ENCODE data around the gene TMEM91. TPM values are rescaled to one million over a fixed set of nuclear protein-coding genes. Genes with fewer than 3 reads are reported as not detected.

TMEM91 gene
- total and polyA plus RNA-seq, 2 experiments from 2014 or later, result 9.3 to 10.6 TPM

DNA sequence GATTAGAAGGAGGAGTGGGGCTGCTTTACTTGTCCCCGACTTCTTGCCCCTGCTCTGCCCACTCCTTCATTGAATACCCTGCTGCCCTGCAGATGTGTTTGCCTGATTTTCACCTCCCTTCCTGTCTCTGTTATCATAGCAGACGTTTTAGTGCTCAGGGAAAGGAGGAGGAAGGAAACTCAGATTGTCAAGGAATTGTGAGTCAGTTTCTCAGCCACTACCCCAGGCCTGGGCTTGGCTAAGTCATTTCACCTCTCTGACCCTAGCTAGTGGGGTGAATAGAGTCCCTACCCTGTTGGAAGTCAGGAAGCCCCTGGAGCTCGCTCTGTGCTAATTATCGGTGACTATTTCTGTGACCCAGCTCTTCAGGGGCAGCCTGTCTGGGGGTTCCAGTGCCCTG, 25.1 kb downstream of the TMEM91 start (continued):
- TF ChIP-seq EZH2 (IDR thresholded peaks at IDR 0.05; ENCODE audit: low read depth, unreplicated experiment) (no peak), NANOG (IDR thresholded peaks at IDR 0.05; ENCODE audit: borderline replicate concordance) (no peak), CREB1 (CRISPR knock-in tag; IDR thresholded peaks at IDR 0.05; ENCODE audit: low read depth) (no peak), JUNB (IDR thresholded peaks at IDR 0.05; ENCODE audit: unreplicated experiment) (no peak), POLR2AphosphoS5 (IDR thresholded peaks at IDR 0.05; ENCODE audit: low read depth) (no peak), ZNF114 (CRISPR knock-in tag; IDR thresholded peaks at IDR 0.05) (no peak), EZH2phosphoT487 (IDR thresholded peaks at IDR 0.05; ENCODE audit: unreplicated experiment) (no peak), STAT1 (IDR thresholded peaks at IDR 0.05; ENCODE audit: unreplicated experiment) (no peak)
- TF ChIP-seq, protein P1, sequence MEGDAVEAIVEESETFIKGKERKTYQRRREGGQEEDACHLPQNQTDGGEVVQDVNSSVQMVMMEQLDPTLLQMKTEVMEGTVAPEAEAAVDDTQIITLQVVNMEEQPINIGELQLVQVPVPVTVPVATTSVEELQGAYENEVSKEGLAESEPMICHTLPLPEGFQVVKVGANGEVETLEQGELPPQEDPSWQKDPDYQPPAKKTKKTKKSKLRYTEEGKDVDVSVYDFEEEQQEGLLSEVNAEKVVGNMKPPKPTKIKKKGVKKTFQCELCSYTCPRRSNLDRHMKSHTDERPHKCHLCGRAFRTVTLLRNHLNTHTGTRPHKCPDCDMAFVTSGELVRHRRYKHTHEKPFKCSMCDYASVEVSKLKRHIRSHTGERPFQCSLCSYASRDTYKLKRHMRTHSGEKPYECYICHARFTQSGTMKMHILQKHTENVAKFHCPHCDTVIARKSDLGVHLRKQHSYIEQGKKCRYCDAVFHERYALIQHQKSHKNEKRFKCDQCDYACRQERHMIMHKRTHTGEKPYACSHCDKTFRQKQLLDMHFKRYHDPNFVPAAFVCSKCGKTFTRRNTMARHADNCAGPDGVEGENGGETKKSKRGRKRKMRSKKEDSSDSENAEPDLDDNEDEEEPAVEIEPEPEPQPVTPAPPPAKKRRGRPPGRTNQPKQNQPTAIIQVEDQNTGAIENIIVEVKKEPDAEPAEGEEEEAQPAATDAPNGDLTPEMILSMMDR (conservative IDR thresholded peaks at IDR 0.05; ENCODE audit: low read depth in 2 of 2), result no peak
- TF ChIP-seq, protein P2, sequence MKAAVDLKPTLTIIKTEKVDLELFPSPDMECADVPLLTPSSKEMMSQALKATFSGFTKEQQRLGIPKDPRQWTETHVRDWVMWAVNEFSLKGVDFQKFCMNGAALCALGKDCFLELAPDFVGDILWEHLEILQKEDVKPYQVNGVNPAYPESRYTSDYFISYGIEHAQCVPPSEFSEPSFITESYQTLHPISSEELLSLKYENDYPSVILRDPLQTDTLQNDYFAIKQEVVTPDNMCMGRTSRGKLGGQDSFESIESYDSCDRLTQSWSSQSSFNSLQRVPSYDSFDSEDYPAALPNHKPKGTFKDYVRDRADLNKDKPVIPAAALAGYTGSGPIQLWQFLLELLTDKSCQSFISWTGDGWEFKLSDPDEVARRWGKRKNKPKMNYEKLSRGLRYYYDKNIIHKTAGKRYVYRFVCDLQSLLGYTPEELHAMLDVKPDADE (IDR thresholded peaks at IDR 0.05), result no peak
- TF ChIP-seq, protein P3, sequence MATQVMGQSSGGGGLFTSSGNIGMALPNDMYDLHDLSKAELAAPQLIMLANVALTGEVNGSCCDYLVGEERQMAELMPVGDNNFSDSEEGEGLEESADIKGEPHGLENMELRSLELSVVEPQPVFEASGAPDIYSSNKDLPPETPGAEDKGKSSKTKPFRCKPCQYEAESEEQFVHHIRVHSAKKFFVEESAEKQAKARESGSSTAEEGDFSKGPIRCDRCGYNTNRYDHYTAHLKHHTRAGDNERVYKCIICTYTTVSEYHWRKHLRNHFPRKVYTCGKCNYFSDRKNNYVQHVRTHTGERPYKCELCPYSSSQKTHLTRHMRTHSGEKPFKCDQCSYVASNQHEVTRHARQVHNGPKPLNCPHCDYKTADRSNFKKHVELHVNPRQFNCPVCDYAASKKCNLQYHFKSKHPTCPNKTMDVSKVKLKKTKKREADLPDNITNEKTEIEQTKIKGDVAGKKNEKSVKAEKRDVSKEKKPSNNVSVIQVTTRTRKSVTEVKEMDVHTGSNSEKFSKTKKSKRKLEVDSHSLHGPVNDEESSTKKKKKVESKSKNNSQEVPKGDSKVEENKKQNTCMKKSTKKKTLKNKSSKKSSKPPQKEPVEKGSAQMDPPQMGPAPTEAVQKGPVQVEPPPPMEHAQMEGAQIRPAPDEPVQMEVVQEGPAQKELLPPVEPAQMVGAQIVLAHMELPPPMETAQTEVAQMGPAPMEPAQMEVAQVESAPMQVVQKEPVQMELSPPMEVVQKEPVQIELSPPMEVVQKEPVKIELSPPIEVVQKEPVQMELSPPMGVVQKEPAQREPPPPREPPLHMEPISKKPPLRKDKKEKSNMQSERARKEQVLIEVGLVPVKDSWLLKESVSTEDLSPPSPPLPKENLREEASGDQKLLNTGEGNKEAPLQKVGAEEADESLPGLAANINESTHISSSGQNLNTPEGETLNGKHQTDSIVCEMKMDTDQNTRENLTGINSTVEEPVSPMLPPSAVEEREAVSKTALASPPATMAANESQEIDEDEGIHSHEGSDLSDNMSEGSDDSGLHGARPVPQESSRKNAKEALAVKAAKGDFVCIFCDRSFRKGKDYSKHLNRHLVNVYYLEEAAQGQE (IDR thresholded peaks at IDR 0.05; ENCODE audit: unreplicated experiment), result no peak

DNA sequence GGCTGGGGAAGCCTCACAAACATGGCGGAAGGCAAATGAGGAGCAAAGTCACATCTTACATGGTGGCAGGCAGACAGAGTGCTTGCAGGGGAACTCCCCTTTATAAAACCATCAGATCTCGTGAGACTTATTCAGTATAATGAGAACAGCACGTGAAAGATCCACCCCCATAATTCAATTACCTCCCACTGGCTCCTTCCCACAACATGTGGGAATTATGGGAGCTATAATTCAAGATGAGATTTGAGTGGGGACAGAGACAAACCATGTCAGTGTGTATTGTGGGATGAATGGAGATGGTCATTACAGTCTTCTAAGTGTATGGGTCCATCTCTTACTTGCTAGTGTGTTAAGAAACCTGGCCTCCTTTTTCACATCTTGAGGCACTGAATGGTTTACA, 25.7 kb downstream of the TMEM91 start:
- Mint-ChIP-seq H3K4me3 (no peak overlapping the region), H3K27me3 (ENCODE audit: insufficient read depth, low read depth, poor library complexity) (peaks cover 4% of the 10 kb centered on the region), H3K36me3 (ENCODE audit: low read depth) (peaks cover 3% of the 10 kb centered on the region; the same call in 2 of the 3 replicates), H3K27ac (no peak overlapping the region), H3K4me1 (peaks cover 11% of the 10 kb centered on the region), H3K9me3 (no peaks in the 10 kb centered on the region)
- Histone ChIP-seq H3K36me3 (ENCODE audit: insufficient read depth) (no peaks in the 10 kb centered on the region), H3K4me2 (no peak overlapping the region), H3K27me3 (ENCODE audit: insufficient read depth) (no peaks in the 10 kb centered on the region), H4K20me1 (replicated peaks; ENCODE audit: insufficient read depth) (peaks cover 3% of the 10 kb centered on the region), H2AFZ (no peak overlapping the region), H3K4me3 (no peak overlapping the region), H3K4me1 (ENCODE audit: insufficient read depth) (0 out of 2 replicates have a peak, but pooled peaks cover 5% of the 10 kb centered on the region), H3F3A (replicated peaks; ENCODE audit: low read depth) (no peaks in the 10 kb centered on the region), H3K27ac (ENCODE audit: low read depth) (no peak overlapping the region), H3K79me2 (replicated peaks; ENCODE audit: insufficient read depth) (peaks cover 16% of the 10 kb centered on the region), H3K9me2 (ENCODE audit: insufficient read depth) (no peaks in the 10 kb centered on the region)
- DNase-seq (ENCODE audit: low spot score), result no peak
- ATAC-seq, result no peak
- no peak for TF ChIP-seq CREB1 (CRISPR knock-in tag; IDR thresholded peaks at IDR 0.05; ENCODE audit: low read depth)
- no peak for TF ChIP-seq EZH2 (IDR thresholded peaks at IDR 0.05; ENCODE audit: low read depth, unreplicated experiment)
- TF ChIP-seq, protein P1 (conservative IDR thresholded peaks at IDR 0.05; ENCODE audit: low read depth in 2 of 2), result no peak
- TF ChIP-seq, protein P3 (IDR thresholded peaks at IDR 0.05; ENCODE audit: unreplicated experiment), result no peak
- no peak for TF ChIP-seq JUNB (IDR thresholded peaks at IDR 0.05; ENCODE audit: unreplicated experiment)

Measured in GM23338 (cell line).